LNCaP clone FGC (cell line): ENCODE results near the gene CDC14B.

Experiments used
- DNase-seq: peaks from one replicate; pipeline ENCODE4 v3.0.0-alpha.2; 2011; ENCODE audit warnings: low read depth
- H3K4me3 ChIP-seq: 2 replicates; pipeline ENCODE4 v1.5.1; 2011; ENCODE audit warnings: mild to moderate bottlenecking, low read depth, low read length, control low read depth
- TF ChIP-seq, protein P1 (sequence below): IDR thresholded peaks from 2 replicates; pipeline ENCODE4 v1.5.1; 2012; ENCODE audit warnings: mild to moderate bottlenecking; ENCODE audit not compliant: control insufficient read depth, insufficient read depth; ENCODE audit errors: extremely low read depth

Gene CDC14B

DNA sequence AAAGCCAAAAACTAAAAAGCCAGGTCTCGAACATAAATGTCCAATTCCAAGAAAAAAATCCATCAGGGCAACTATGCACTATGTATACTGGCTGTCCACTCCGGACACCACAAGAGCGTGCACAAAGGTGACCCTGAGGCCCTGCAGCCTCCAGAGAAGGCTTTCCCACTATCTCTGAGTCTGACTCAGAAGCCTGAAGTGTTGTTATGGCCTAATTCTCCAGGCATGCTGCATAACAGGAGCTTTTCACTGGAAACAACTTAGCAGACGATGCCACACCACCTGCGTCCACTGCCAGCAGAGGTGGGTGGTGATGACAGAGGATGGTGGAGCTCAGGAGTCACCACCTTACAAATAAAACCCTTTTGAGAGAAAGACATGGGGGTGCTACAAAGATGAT is 106.0 kb downstream of the CDC14B start:
- TF ChIP-seq, protein P1, sequence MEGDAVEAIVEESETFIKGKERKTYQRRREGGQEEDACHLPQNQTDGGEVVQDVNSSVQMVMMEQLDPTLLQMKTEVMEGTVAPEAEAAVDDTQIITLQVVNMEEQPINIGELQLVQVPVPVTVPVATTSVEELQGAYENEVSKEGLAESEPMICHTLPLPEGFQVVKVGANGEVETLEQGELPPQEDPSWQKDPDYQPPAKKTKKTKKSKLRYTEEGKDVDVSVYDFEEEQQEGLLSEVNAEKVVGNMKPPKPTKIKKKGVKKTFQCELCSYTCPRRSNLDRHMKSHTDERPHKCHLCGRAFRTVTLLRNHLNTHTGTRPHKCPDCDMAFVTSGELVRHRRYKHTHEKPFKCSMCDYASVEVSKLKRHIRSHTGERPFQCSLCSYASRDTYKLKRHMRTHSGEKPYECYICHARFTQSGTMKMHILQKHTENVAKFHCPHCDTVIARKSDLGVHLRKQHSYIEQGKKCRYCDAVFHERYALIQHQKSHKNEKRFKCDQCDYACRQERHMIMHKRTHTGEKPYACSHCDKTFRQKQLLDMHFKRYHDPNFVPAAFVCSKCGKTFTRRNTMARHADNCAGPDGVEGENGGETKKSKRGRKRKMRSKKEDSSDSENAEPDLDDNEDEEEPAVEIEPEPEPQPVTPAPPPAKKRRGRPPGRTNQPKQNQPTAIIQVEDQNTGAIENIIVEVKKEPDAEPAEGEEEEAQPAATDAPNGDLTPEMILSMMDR = no peak
- no peak for DNase-seq

DNA sequence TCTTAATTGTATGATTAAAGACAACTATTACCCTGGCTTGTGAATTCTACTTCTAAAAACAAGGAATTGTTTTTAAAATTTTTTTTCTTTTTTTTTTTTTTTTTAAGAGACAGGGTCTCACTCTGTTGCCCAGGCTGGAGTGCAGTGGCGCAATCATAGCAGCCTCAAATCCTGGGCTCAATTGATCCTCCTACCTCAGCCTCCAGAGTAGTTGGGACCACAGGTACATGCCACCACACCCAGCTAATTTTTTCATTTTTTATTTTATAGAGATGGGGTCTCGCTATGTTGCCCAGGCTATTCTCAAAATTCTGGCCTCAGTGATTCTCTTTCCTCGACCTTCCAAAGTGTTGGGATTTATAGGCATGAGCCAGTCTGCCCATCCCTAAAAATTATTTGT is 107.4 kb downstream of the CDC14B start:
- H3K4me3 ChIP-seq = no peak overlapping the region
- TF ChIP-seq, protein P1 = no peak
- no peak for DNase-seq

More for the DNA sequence above, 106.0 kb downstream of the CDC14B start:
- H3K4me3 ChIP-seq = no peak overlapping the region

DNA sequence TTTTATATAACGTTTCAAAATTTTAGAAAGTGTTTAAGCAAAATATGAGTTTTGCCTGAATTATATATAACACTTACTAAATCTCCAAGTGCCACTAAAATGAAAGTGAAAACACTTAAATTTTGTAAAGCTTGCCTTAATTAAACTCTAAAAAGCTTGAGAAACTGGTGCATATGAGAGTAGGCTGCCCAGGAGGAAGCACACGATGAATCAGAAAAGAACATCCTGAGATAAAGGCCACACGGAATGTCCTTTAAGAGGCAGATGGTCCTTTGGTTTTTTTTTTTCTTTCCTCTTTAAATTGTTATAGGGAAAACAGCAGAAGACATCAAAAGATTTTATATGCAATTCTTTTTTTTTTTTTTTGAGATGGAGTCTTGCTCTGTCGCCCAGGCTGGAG is 109.4 kb downstream of the CDC14B start:
- DNase-seq = no peak
- H3K4me3 ChIP-seq = no peak overlapping the region
- TF ChIP-seq, protein P1 = no peak

DNA sequence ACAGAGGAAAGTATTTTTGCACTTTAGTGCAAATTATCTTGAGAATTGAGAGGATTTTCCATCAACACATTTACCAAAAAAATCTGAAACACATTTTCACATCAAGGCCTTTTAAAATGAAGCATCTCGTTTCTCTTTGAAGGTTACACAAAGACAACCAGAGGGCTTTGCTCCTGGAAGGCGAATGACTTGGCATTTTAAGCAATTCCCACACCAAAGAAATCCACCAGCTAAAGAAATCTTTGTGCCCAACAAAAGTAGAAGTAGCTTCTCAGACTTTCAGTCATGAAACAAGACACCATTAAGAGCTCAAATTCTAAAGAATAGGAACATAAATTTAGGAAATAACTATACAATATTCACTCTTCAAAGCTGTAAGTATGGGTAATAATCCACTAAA is 109.8 kb downstream of the CDC14B start:
- H3K4me3 ChIP-seq = no peak overlapping the region
- DNase-seq = no peak
- TF ChIP-seq, protein P1 = no peak

DNA sequence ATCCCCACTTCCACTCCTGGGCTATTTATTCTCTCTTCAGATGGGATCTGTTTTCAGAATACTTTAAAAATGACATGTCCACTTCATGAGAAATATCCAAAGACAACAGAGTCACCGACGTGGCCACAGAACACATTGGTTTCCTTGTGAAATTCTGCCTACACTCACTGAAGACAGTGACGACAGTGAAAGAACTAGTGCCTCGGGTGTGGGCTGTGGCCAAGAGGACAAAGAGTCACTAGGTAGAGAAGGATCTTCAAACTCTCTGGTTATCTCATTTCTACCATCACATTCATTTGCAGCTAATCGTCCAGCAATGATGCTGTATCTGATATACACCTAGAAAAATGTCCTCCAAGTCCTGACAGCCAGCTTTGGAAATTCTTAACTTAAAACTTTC is 110.6 kb downstream of the CDC14B start:
- no peak overlapping the region for H3K4me3 ChIP-seq
- TF ChIP-seq, protein P1 = no peak
- DNase-seq = no peak

DNA sequence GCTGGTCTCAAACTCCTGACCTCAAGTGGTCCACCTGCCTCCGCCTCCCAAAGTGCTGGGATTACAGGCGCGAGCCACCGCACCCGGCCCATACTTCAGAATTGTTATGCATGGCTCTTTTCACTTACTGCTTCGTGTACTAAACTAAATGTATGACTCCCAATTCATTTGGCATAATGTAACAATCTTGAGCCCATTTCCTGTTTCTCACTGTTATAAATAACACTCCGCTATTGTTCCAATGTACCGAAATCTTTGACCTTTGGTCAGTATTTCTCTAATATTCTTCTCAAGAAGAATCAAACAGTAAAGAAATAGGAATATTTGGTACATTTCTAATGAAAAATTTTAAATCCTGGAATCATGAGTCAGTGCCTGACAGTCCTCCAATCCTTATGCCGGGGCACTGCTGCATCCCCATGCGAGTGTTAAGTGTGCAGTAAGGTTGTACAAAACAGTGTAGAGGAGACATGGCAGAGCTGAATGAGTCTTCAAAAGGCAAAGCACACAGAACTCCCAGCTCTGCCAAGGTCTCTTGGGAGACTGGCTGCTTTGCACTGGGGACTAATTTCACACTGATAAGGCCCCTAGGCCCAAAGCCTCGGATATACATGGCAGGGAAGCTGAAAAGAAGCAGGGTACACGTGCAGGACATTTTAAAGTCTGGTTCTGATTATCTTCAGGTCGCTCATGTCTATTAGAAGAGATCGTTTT is 111.3 kb downstream of the CDC14B start:
- DNase-seq = no peak
- H3K4me3 ChIP-seq = no peak overlapping the region
- TF ChIP-seq, protein P1 = no peak

DNA sequence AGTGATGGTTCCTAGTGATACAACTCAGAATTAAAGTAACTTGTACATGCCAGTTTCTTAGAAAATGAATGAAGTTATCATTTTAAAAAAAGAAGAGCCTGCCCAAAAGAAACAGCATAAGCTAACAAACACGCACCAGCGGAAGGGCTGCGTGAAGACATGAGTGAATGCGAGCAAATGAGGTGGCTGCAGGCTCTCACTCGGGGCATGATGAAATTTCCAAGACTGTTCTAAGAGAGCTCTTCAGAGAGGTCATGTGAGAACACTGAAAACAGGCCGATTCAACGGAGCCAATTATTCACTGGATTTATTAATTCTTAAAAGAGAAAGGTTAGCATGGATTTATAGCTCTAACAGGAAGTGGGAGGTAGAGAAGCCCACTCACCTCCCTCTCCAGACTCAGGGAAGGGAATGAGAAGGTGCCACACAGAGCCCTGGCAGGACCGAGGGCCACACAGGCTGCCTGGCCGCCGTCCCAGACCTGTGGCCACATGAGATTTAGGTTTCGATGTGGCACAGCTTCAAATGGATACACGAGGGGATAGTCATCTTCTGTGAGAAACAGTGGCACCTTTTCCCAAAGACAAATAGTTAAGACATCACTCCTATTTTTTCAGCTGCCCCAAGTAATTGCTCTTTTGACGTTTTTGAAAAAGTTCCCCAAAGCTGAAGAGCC is 114.2 kb downstream of the CDC14B start:
- no peak overlapping the region for H3K4me3 ChIP-seq
- no peak for DNase-seq
- TF ChIP-seq, protein P1 = no peak
